HCT116 (cell line): ENCODE results near the gene MYZAP. TPM values are rescaled to one million over a fixed set of nuclear protein-coding genes. Genes with fewer than 3 reads are reported as not detected.

ENCODE experiments used
- ATAC-seq: fragments of 200-7000 bp; cut with Tn5 transposase; 2 replicates; pipeline ENCODE4 v1.9.1; 2020; ENCODE audit warnings: mild to moderate bottlenecking, moderate library complexity
- BruUV-seq: library from RNA; stranded (reverse); fragments of 400-500 nt; replicated peaks from 2 replicates; lab custom pipeline; 2021; lab: Mats Ljungman, UMichigan
- CTCF ChIA-PET: fragments of 300-600 bp; sonication (Branson Sonifier 250); formaldehyde crosslinking; loops from one replicate; lab custom pipeline; 2021; ENCODE audit warnings: antibody characterized with exemption; lab: Charles Lee
- POLR2A ChIA-PET: fragments of 300-600, 350-600 bp; sonication (Branson Sonifier 250); formaldehyde crosslinking; loops from one replicate; lab custom pipeline; 2021; ENCODE audit warnings: antibody characterized with exemption; lab: Charles Lee
- RAD21 ChIA-PET, 2 experiments: fragments of 300-600 bp; sonication (Branson Sonifier 250); formaldehyde crosslinking; loops; one replicate each; lab custom pipeline; 2023; ENCODE audit warnings: low total read pairs in 2 of 2; ENCODE audit not compliant: uncharacterized antibody in 2 of 2, unreplicated experiment in 2 of 2, low non-redundant PET in 1 of 2; lab: Charles Lee
- DNase-seq: peaks from one replicate; pipeline ENCODE4 v3.0.0-alpha.2; 2010; ENCODE audit warnings: low read depth, low spot score
- H2AFZ ChIP-seq: fragments of 200-600 bp; shearing (Covaris generic), sonication (generic); 2 replicates; pipeline ENCODE4 v1.6.1; 2017; ENCODE audit warnings: low read depth, mixed run types, mixed read lengths, antibody characterized with exemption, low read length; ENCODE audit not compliant: poor library complexity, severe bottlenecking
- H3K27ac ChIP-seq: 2 replicates; pipeline ENCODE4 v1.5.1; 2012; ENCODE audit warnings: low read depth, low read length
- H3K27me3 ChIP-seq: fragments of 200-600 bp; sonication (generic); 2 replicates; pipeline ENCODE4 v1.6.1; 2016; ENCODE audit warnings: mixed run types, low read length, mixed read lengths; ENCODE audit not compliant: insufficient read depth
- H3K36me3 ChIP-seq, 2 experiments: fragments of 200-500 bp in 1 of 2; fragments of 200-600 bp in 1 of 2; sonication (Bioruptor generic) in 1 of 2; sonication (generic) in 1 of 2; 2 replicates each; pipeline versions ENCODE4 v1.5.1 to v1.6.1; 2014 to 2016; ENCODE audit warnings: low read length in 2 of 2, inconsistent platforms in 1 of 2, mixed read lengths in 1 of 2, mixed run types in 1 of 2; ENCODE audit not compliant: insufficient read depth in 2 of 2, control insufficient read depth in 1 of 2
- H3K4me1 ChIP-seq, 2 experiments: fragments of 200-600 bp in 1 of 2; sonication (generic) in 1 of 2; 2 replicates each; pipeline versions ENCODE4 v1.5.1 to v1.6.1; 2012 to 2017; ENCODE audit warnings: low read length in 2 of 2, inconsistent platforms in 1 of 2, mild to moderate bottlenecking in 1 of 2, mixed read lengths in 1 of 2, mixed run types in 1 of 2, moderate library complexity in 1 of 2; ENCODE audit not compliant: insufficient read depth in 2 of 2, control insufficient read depth in 1 of 2
- H3K4me2 ChIP-seq: fragments of 200-600 bp; sonication (generic); 2 replicates; pipeline ENCODE4 v1.6.1; 2017; ENCODE audit warnings: mixed run types, low read length, mixed read lengths
- H3K4me3 ChIP-seq, 2 experiments: fragments of 200-600 bp in 1 of 2; sonication (generic) in 1 of 2; replicated peaks in 1 of 2; 2 replicates each; pipeline ENCODE4 v1.5.1; 2011 to 2016; ENCODE audit warnings: low read length in 2 of 2, control low read depth in 1 of 2, low read depth in 1 of 2, mild to moderate bottlenecking in 1 of 2, mixed read lengths in 1 of 2, mixed run types in 1 of 2
- H3K79me2 ChIP-seq: fragments of 200-600 bp; sonication (generic); 2 replicates; pipeline ENCODE4 v1.6.1; 2017; ENCODE audit warnings: mild to moderate bottlenecking, mixed run types, low read length, moderate library complexity, mixed read lengths; ENCODE audit not compliant: insufficient read depth
- H3K9ac ChIP-seq: fragments of 200-600 bp; sonication (generic); 2 replicates; pipeline ENCODE4 v1.6.1; 2016; ENCODE audit warnings: low read length, mixed read lengths
- H3K9me2 ChIP-seq: fragments of 200-600 bp; sonication (generic), shearing (Covaris generic); 2 replicates; pipeline ENCODE4 v1.6.1; 2017; ENCODE audit warnings: mixed run types, mild to moderate bottlenecking, moderate library complexity; ENCODE audit not compliant: insufficient read depth
- H3K9me3 ChIP-seq, 2 experiments: fragments of 200-500 bp in 1 of 2; fragments of 200-600 bp in 1 of 2; sonication (Bioruptor generic) in 1 of 2; sonication (generic) in 1 of 2; 2 replicates each; pipeline ENCODE4 v1.6.1; 2014 to 2017; ENCODE audit warnings: low read length in 2 of 2, mixed read lengths in 2 of 2, inconsistent platforms in 1 of 2, low read depth in 1 of 2, mild to moderate bottlenecking in 1 of 2, mixed run types in 1 of 2, moderate library complexity in 1 of 2; ENCODE audit not compliant: control insufficient read depth in 1 of 2, insufficient read depth in 1 of 2
- H4K20me1 ChIP-seq: fragments of 200-600 bp; sonication (generic), shearing (Covaris generic); 2 replicates; pipeline ENCODE4 v1.6.1; 2017; ENCODE audit warnings: mixed run types, mild to moderate bottlenecking, moderate library complexity; ENCODE audit not compliant: insufficient read depth
- CBX3 ChIP-seq: IDR thresholded peaks from 2 replicates; pipeline ENCODE4 v1.6.1; 2012; ENCODE audit warnings: low read depth
- CEBPB ChIP-seq: IDR thresholded peaks from 2 replicates; pipeline ENCODE4 v1.6.1; 2012; ENCODE audit warnings: low read depth
- CTCF ChIP-seq, 3 experiments: fragments of 200-600 bp in 1 of 3; sonication (generic) in 1 of 3; IDR thresholded peaks in 2 of 3; conservative IDR thresholded peaks in 1 of 3; 2 replicates each; pipeline ENCODE4 v1.5.1; 2012 to 2017; ENCODE audit warnings: low read depth in 2 of 3, low read length in 2 of 3, antibody characterized with exemption in 1 of 3, borderline replicate concordance in 1 of 3, control low read depth in 1 of 3, mild to moderate bottlenecking in 1 of 3, mixed read lengths in 1 of 3, mixed run types in 1 of 3, moderate library complexity in 1 of 3; ENCODE audit not compliant: insufficient read depth in 1 of 3
- EGR1 ChIP-seq: IDR thresholded peaks from 2 replicates; pipeline ENCODE4 v1.6.1; 2012; ENCODE audit warnings: low read depth
- ELF1 ChIP-seq: IDR thresholded peaks from 2 replicates; pipeline ENCODE4 v1.6.1; 2012; ENCODE audit warnings: low read depth, borderline replicate concordance
- FOSL1 ChIP-seq: IDR thresholded peaks from 2 replicates; pipeline ENCODE4 v1.6.1; 2012; ENCODE audit warnings: low read depth
- JUND ChIP-seq: IDR thresholded peaks from 2 replicates; pipeline ENCODE4 v1.6.1; 2012
- POLR2A ChIP-seq: IDR thresholded peaks from 2 replicates; pipeline ENCODE4 v1.7.0; 2011; ENCODE audit warnings: borderline replicate concordance; ENCODE audit not compliant: insufficient read depth, insufficient read length; ENCODE audit errors: extremely low read depth
- POLR2AphosphoS5 ChIP-seq: IDR thresholded peaks from 2 replicates; pipeline ENCODE4 v1.6.1; 2011; ENCODE audit warnings: mild to moderate bottlenecking, low read depth, low read length, moderate library complexity
- RAD21 ChIP-seq: IDR thresholded peaks from 2 replicates; pipeline ENCODE4 v1.6.1; 2012; ENCODE audit warnings: low read depth, mild to moderate bottlenecking
- SIN3A ChIP-seq: IDR thresholded peaks from 2 replicates; pipeline ENCODE4 v1.6.1; 2012; ENCODE audit warnings: low read depth
- SP1 ChIP-seq: IDR thresholded peaks from 2 replicates; pipeline ENCODE4 v1.6.1; 2012; ENCODE audit warnings: low read depth
- SRF ChIP-seq: IDR thresholded peaks from 2 replicates; pipeline ENCODE4 v1.6.1; 2012; ENCODE audit warnings: low read depth
- TCF7L2 ChIP-seq: IDR thresholded peaks from 2 replicates; pipeline ENCODE4 v1.7.0; 2011; ENCODE audit warnings: borderline replicate concordance, inconsistent platforms; ENCODE audit not compliant: insufficient read depth, insufficient read length; ENCODE audit errors: extremely low read depth
- YY1 ChIP-seq: IDR thresholded peaks from 2 replicates; pipeline ENCODE4 v1.6.1; 2011; ENCODE audit warnings: low read length, low read depth, moderate library complexity, mild to moderate bottlenecking; ENCODE audit not compliant: insufficient replicate concordance; ENCODE audit errors: extremely low read depth
- ZFX ChIP-seq: fragments of 450-650 bp; IDR thresholded peaks from 2 replicates; pipeline ENCODE4 v1.6.1; 2017
- ZNF274 ChIP-seq: fragments of 200-500 bp; sonication (Bioruptor generic); IDR thresholded peaks from 2 replicates; pipeline ENCODE4 v1.6.1; 2014; ENCODE audit warnings: mild to moderate bottlenecking, low read depth, low read length, inconsistent platforms
- intact Hi-C: fragments of 100-400 bp; cut with micrococcal nuclease; formaldehyde crosslinking; loops from 2 replicates; pipeline ENCODE4 v1.10.0; 2022
- total RNA-seq: library from RNA; stranded (reverse); gene quantifications from one replicate; pipeline ENCODE4 v1.2.1, GENCODE V29; 2021; ENCODE audit not compliant: unreplicated experiment
- TF ChIP-seq, protein P1 (sequence below): IDR thresholded peaks from 2 replicates; pipeline ENCODE4 v1.6.1; 2011; ENCODE audit warnings: mild to moderate bottlenecking, low read length, moderate library complexity; ENCODE audit not compliant: insufficient replicate concordance; ENCODE audit errors: extremely low read depth
- TF ChIP-seq, protein P2 (sequence below): IDR thresholded peaks from 2 replicates; pipeline ENCODE4 v1.6.1; 2012; ENCODE audit warnings: low read depth
- TF ChIP-seq, protein P3 (sequence below): IDR thresholded peaks from 2 replicates; pipeline ENCODE4 v1.6.1; 2012
- TF ChIP-seq, protein P4 (sequence below): IDR thresholded peaks from 2 replicates; pipeline ENCODE4 v1.6.1; 2012

MYZAP gene
- total RNA-seq, 1 experiment from 2014 or later = 5.8 TPM

GRCh38 chr15:57607570-57608000 lies 15.9 kb downstream of the MYZAP start:
- Histone ChIP-seq H3K9me2 (no peaks in the 10 kb centered on the region), H3K9ac (peak overlapping the region; percentile 46), H2AFZ (no peak overlapping the region), H3K9me3 (no peaks in the 10 kb centered on the region), H4K20me1 (no peaks in the 10 kb centered on the region), H3K27ac (peak overlapping the region; percentile 44), H3K4me2 (peak overlapping the region; percentile 71), H3K36me3 (no peaks in the 10 kb centered on the region), H3K4me3 (peak overlapping the region in 1 of 2 experiments; percentile 15; a peak in 2 of 4 replicates), H3K27me3 (no peaks in the 10 kb centered on the region), H3K79me2 (no peaks in the 10 kb centered on the region), H3K4me1 (peaks cover 39 to 65% of the 10 kb centered on the region in 2 experiments)
- ATAC-seq (peak; percentile 91), DNase-seq (peak; percentile 91)
- no TSS peak for BruUV-seq
- intact Hi-C loops = no loop called here
- POLR2A ChIA-PET = no interaction called here
- RAD21 ChIA-PET = no interaction called here
- CTCF ChIA-PET = interaction anchor here (0.8 kb wide), 1 partner anchor 48 kb away, joined by 3 read pairs; no protein-coding TSS in a partner anchor
- TF ChIP-seq SP1 (peak; percentile 93), RAD21 (peak; percentile 20; the same call in 1 of the 2 replicates), SRF (peak; percentile 72; the same call in 1 of the 2 replicates), FOSL1 (peak; percentile 90), POLR2AphosphoS5 (peak; percentile 60; the same call in 1 of the 2 replicates), JUND (peak; percentile 93), TCF7L2 (peak; percentile 95), ZNF274 (no peak), POLR2A (no peak), EGR1 (no peak), CTCF (IDR thresholded peaks at IDR 0.05 in 2 of 3, conservative IDR thresholded peaks at IDR 0.05 in 1 of 3; ENCODE audit: borderline replicate concordance in 1 of 3, insufficient read depth in 1 of 3, low read depth in 2 of 3, low read length in 2 of 3) (peak in 1 of 3 experiments; percentile 24; a peak in 1 of 6 replicates), SIN3A (no peak; the same call in 1 of the 2 replicates), ZFX (no peak), CEBPB (peak; percentile 98), ELF1 (0 out of 2 replicates have a peak, but pooled peaks have one; percentile 30), CBX3 (peak; percentile 97), YY1 (peak; percentile 83)
- TF ChIP-seq, protein P1, sequence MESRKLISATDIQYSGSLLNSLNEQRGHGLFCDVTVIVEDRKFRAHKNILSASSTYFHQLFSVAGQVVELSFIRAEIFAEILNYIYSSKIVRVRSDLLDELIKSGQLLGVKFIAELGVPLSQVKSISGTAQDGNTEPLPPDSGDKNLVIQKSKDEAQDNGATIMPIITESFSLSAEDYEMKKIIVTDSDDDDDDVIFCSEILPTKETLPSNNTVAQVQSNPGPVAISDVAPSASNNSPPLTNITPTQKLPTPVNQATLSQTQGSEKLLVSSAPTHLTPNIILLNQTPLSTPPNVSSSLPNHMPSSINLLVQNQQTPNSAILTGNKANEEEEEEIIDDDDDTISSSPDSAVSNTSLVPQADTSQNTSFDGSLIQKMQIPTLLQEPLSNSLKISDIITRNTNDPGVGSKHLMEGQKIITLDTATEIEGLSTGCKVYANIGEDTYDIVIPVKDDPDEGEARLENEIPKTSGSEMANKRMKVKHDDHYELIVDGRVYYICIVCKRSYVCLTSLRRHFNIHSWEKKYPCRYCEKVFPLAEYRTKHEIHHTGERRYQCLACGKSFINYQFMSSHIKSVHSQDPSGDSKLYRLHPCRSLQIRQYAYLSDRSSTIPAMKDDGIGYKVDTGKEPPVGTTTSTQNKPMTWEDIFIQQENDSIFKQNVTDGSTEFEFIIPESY = no peak
- TF ChIP-seq, protein P2, sequence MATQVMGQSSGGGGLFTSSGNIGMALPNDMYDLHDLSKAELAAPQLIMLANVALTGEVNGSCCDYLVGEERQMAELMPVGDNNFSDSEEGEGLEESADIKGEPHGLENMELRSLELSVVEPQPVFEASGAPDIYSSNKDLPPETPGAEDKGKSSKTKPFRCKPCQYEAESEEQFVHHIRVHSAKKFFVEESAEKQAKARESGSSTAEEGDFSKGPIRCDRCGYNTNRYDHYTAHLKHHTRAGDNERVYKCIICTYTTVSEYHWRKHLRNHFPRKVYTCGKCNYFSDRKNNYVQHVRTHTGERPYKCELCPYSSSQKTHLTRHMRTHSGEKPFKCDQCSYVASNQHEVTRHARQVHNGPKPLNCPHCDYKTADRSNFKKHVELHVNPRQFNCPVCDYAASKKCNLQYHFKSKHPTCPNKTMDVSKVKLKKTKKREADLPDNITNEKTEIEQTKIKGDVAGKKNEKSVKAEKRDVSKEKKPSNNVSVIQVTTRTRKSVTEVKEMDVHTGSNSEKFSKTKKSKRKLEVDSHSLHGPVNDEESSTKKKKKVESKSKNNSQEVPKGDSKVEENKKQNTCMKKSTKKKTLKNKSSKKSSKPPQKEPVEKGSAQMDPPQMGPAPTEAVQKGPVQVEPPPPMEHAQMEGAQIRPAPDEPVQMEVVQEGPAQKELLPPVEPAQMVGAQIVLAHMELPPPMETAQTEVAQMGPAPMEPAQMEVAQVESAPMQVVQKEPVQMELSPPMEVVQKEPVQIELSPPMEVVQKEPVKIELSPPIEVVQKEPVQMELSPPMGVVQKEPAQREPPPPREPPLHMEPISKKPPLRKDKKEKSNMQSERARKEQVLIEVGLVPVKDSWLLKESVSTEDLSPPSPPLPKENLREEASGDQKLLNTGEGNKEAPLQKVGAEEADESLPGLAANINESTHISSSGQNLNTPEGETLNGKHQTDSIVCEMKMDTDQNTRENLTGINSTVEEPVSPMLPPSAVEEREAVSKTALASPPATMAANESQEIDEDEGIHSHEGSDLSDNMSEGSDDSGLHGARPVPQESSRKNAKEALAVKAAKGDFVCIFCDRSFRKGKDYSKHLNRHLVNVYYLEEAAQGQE = no peak
- TF ChIP-seq, protein P3, sequence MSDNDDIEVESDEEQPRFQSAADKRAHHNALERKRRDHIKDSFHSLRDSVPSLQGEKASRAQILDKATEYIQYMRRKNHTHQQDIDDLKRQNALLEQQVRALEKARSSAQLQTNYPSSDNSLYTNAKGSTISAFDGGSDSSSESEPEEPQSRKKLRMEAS = peak; percentile 82
- TF ChIP-seq, protein P4, sequence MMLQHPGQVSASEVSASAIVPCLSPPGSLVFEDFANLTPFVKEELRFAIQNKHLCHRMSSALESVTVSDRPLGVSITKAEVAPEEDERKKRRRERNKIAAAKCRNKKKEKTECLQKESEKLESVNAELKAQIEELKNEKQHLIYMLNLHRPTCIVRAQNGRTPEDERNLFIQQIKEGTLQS = peak; percentile 96
